H1 (cell line): ENCODE results near the gene XCL1. TPM values are rescaled to one million over a fixed set of nuclear protein-coding genes. Genes with fewer than 3 reads are reported as not detected.

Source experiments
- CTCF ChIA-PET: fragments of 300-600 bp; sonication (Branson Sonifier 250); formaldehyde crosslinking; loops from one replicate; lab custom pipeline; 2021; ENCODE audit not compliant: partially characterized antibody; lab: Charles Lee
- POLR2A ChIA-PET: fragments of 300-600 bp; sonication (Branson Sonifier 250); formaldehyde crosslinking; loops from one replicate; lab custom pipeline; 2021; ENCODE audit warnings: inconsistent platforms; ENCODE audit not compliant: partially characterized antibody; lab: Charles Lee
- DNase-seq, 2 experiments: peaks; one replicate each; pipeline versions ENCODE4 v3.0.0 to v3.0.0-alpha.2; 2010 to 2022; ENCODE audit warnings: low spot score in 2 of 2, low read depth in 1 of 2, mixed read lengths in 1 of 2
- FAIRE-seq: peaks from 2 replicates; lab custom pipeline; 2011; peaks lifted over from hg19 to GRCh38; lab: Jason Lieb, UNC
- H2AFZ ChIP-seq: 2 replicates; pipeline ENCODE4 v1.8.1; 2012; ENCODE audit warnings: low read length, inconsistent platforms
- H2AK5ac ChIP-seq: 2 replicates; pipeline ENCODE4 v1.6.1; 2013; ENCODE audit warnings: low read depth, low read length
- H2BK120ac ChIP-seq: replicated peaks from 2 replicates; pipeline ENCODE3; 2013; ENCODE audit warnings: low read depth, low read length, inconsistent platforms
- H2BK12ac ChIP-seq: 2 replicates; pipeline ENCODE4 v1.6.1; 2013; ENCODE audit warnings: low read depth, low read length
- H2BK15ac ChIP-seq: 2 replicates; pipeline ENCODE4 v1.6.1; 2013; ENCODE audit warnings: low read length
- H2BK20ac ChIP-seq: 2 replicates; pipeline ENCODE4 v1.6.1; 2013; ENCODE audit warnings: low read length
- H2BK5ac ChIP-seq: 2 replicates; pipeline ENCODE4 v1.6.1; 2013; ENCODE audit warnings: low read depth, low read length
- H3K14ac ChIP-seq: 2 replicates; pipeline ENCODE4 v1.6.1; 2013; ENCODE audit warnings: inconsistent platforms; ENCODE audit not compliant: insufficient read length
- H3K18ac ChIP-seq: 2 replicates; pipeline ENCODE4 v1.6.1; 2013; ENCODE audit warnings: low read length; ENCODE audit errors: extremely low read depth
- H3K23ac ChIP-seq: 2 replicates; pipeline ENCODE4 v1.6.1; 2013; ENCODE audit warnings: inconsistent platforms; ENCODE audit not compliant: insufficient read length
- H3K23me2 ChIP-seq: 2 replicates; pipeline ENCODE4 v1.6.1; 2013; ENCODE audit warnings: low read depth, low read length
- H3K27ac ChIP-seq: 2 replicates; pipeline ENCODE4 v1.6.1; 2011; ENCODE audit warnings: low read depth, low read length, inconsistent platforms
- H3K27me3 ChIP-seq, 4 experiments: replicated peaks in 1 of 4; 1 replicate in 1 of 4; 2 replicates in 3 of 4; pipeline versions ENCODE4 v1.6.1 to v1.8.1; 2011 to 2013; ENCODE audit warnings: low read length in 3 of 4, mild to moderate bottlenecking in 3 of 4, inconsistent platforms in 2 of 4, mixed read lengths in 2 of 4, moderate library complexity in 1 of 4; ENCODE audit not compliant: control insufficient read depth in 3 of 4, insufficient read depth in 3 of 4; ENCODE audit errors: extremely low read depth in 1 of 4
- H3K36me3 ChIP-seq, 4 experiments: 2 replicates each; pipeline versions ENCODE4 v1.6.1 to v1.8.1; 2011 to 2013; ENCODE audit warnings: mild to moderate bottlenecking in 4 of 4, low read length in 3 of 4, moderate library complexity in 2 of 4, control low read depth in 1 of 4, inconsistent platforms in 1 of 4; ENCODE audit not compliant: insufficient read depth in 4 of 4, control insufficient read depth in 2 of 4
- H3K4ac ChIP-seq: replicated peaks from 2 replicates; pipeline ENCODE3; 2013; ENCODE audit warnings: low read length, low read depth, mixed read lengths, inconsistent platforms; ENCODE audit not compliant: insufficient read length
- H3K4me1 ChIP-seq, 4 experiments: replicated peaks in 1 of 4; 1 replicate in 1 of 4; 2 replicates in 3 of 4; pipeline versions ENCODE4 v1.6.1 to v1.8.1; 2011 to 2013; ENCODE audit warnings: low read length in 3 of 4, inconsistent platforms in 2 of 4, mixed read lengths in 1 of 4; ENCODE audit not compliant: insufficient read depth in 4 of 4, control insufficient read depth in 3 of 4
- H3K4me2 ChIP-seq, 2 experiments: 2 replicates each; pipeline versions ENCODE4 v1.6.1 to v1.8.1; 2011 to 2013; ENCODE audit warnings: low read depth in 2 of 2, low read length in 2 of 2, control low read depth in 1 of 2, inconsistent platforms in 1 of 2, mild to moderate bottlenecking in 1 of 2; ENCODE audit not compliant: insufficient read depth in 1 of 2
- H3K4me3 ChIP-seq, 4 experiments: fragments of 200-600, 300-600 bp in 1 of 4; sonication (generic), shearing (Covaris generic), sonication (Bioruptor Twin) in 1 of 4; 2 replicates each; pipeline versions ENCODE4 v1.5.1 to v1.8.1; 2011 to 2016; ENCODE audit warnings: low read length in 4 of 4, low read depth in 3 of 4, control low read depth in 2 of 4, inconsistent platforms in 2 of 4, mild to moderate bottlenecking in 2 of 4, mixed read lengths in 1 of 4, moderate library complexity in 1 of 4; ENCODE audit not compliant: insufficient read depth in 2 of 4; ENCODE audit errors: extremely low read depth in 1 of 4
- H3K56ac ChIP-seq: replicated peaks from 2 replicates; pipeline ENCODE3; 2013; ENCODE audit warnings: low read depth, mild to moderate bottlenecking, mixed read lengths, low read length, inconsistent platforms; ENCODE audit not compliant: insufficient read length
- H3K79me1 ChIP-seq: 2 replicates; pipeline ENCODE4 v1.6.1; 2013; ENCODE audit warnings: low read depth, low read length, control low read depth
- H3K79me2 ChIP-seq, 2 experiments: 2 replicates each; pipeline versions ENCODE4 v1.6.1 to v1.8.1; 2012 to 2013; ENCODE audit warnings: low read length in 2 of 2, mild to moderate bottlenecking in 2 of 2, inconsistent platforms in 1 of 2; ENCODE audit not compliant: insufficient read depth in 2 of 2, control insufficient read depth in 1 of 2
- H3K9ac ChIP-seq, 4 experiments: replicated peaks in 1 of 4; 1 replicate in 1 of 4; 2 replicates in 3 of 4; pipeline versions ENCODE4 v1.6.1 to v1.8.1; 2011 to 2013; ENCODE audit warnings: low read depth in 3 of 4, low read length in 3 of 4, control low read depth in 2 of 4, mild to moderate bottlenecking in 2 of 4, moderate library complexity in 2 of 4, inconsistent platforms in 1 of 4; ENCODE audit errors: extremely low read depth in 1 of 4
- H3K9me3 ChIP-seq, 2 experiments: 2 replicates each; pipeline versions ENCODE4 v1.6.1 to v1.8.1; 2012 to 2013; ENCODE audit warnings: mild to moderate bottlenecking in 2 of 2, moderate library complexity in 2 of 2, control low read depth in 1 of 2, inconsistent platforms in 1 of 2, low read depth in 1 of 2, low read length in 1 of 2, mixed read lengths in 1 of 2; ENCODE audit not compliant: insufficient read depth in 2 of 2
- H4K20me1 ChIP-seq, 2 experiments: replicated peaks in 1 of 2; 2 replicates each; pipeline versions ENCODE3 to v1.8.1; 2011 to 2013; ENCODE audit warnings: inconsistent platforms in 2 of 2, low read length in 2 of 2, mild to moderate bottlenecking in 1 of 2; ENCODE audit not compliant: insufficient read depth in 2 of 2, control insufficient read depth in 1 of 2
- H4K5ac ChIP-seq: 2 replicates; pipeline ENCODE4 v1.6.1; 2013; ENCODE audit warnings: low read length, low read depth, mixed read lengths, inconsistent platforms; ENCODE audit not compliant: insufficient read length
- H4K8ac ChIP-seq: 2 replicates; pipeline ENCODE4 v1.8.0; 2013; ENCODE audit warnings: mild to moderate bottlenecking, moderate library complexity, low read length, inconsistent platforms; ENCODE audit not compliant: insufficient read depth; ENCODE audit errors: extremely low read depth
- H4K91ac ChIP-seq: replicated peaks from 2 replicates; pipeline ENCODE3; 2013; ENCODE audit warnings: low read length, mixed read lengths, inconsistent platforms; ENCODE audit not compliant: insufficient read length
- BACH1 ChIP-seq: IDR thresholded peaks from 2 replicates; pipeline ENCODE4 v1.6.1; 2012; ENCODE audit warnings: low read length, improper control_type of control experiment
- CTBP2 ChIP-seq: IDR thresholded peaks from 2 replicates; pipeline ENCODE4 v1.7.0; 2011; ENCODE audit warnings: borderline replicate concordance, mild to moderate bottlenecking, moderate library complexity, mixed read lengths, low read length; ENCODE audit not compliant: insufficient read depth, insufficient read length
- JUND ChIP-seq: IDR thresholded peaks from 2 replicates; pipeline ENCODE4 v1.6.1; 2011; ENCODE audit warnings: mild to moderate bottlenecking, improper control_type of control experiment, low read length
- PHF8 ChIP-seq: fragments of 200-600 bp; sonication (generic); conservative IDR thresholded peaks from 2 replicates; pipeline ENCODE4 v1.7.1; 2012; ENCODE audit warnings: low read depth, mild to moderate bottlenecking, inconsistent platforms, low read length, moderate library complexity
- POU5F1 ChIP-seq: IDR thresholded peaks from 2 replicates; pipeline ENCODE4 v1.6.1; 2011; ENCODE audit warnings: low read depth, mild to moderate bottlenecking, low read length, moderate library complexity
- WGBS, 2 experiments: shearing (Covaris generic) in 1 of 2; methylation state at CpG; one replicate each; pipeline versions ENCODE4 v1.1.6 to v1.1.7; 2013 to 2015; ENCODE audit warnings: low lambda C conversion rate in 2 of 2, mixed read lengths in 2 of 2, inconsistent platforms in 1 of 2, low coverage in 1 of 2, missing lambda C conversion rate in 1 of 2; ENCODE audit not compliant: insufficient replicate concordance in 2 of 2, insufficient coverage in 1 of 2, insufficient read length in 1 of 2; ENCODE audit errors: extremely low coverage in 1 of 2, missing lambda C conversion rate in 1 of 2; 5-methylcytosine and 5-hydroxymethylcytosine counted together
- polyA plus RNA-seq, 7 experiments: library from polyadenylated mRNA; depleted of rRNA in 3 of 7; stranded (reverse) in 5 of 7; unstranded in 2 of 7; fragments of >200 nt in 5 of 7; fragments of 200-250 nt in 2 of 7; gene quantifications; 1 replicate in 5 of 7; 2 replicates in 1 of 7; 4 replicates in 1 of 7; pipeline versions ENCODE4 v1.2.1 to v1.2.3, GENCODE V29; 2011 to 2013; ENCODE audit warnings: missing spikeins in 2 of 7, mixed read lengths in 2 of 7
- total RNA-seq: library from RNA; stranded (reverse); fragmentation: NEBNext Ultra II Directional; extraction: Animal tissue kit (Norgen Biotek cat#: 25700); gene quantifications from 2 replicates; pipeline ENCODE4 v1.2.1, GENCODE V29; 2021

Gene XCL1
- total and polyA plus RNA-seq, 2 of the 8 experiments (the other 6 are each of a cell fraction or from before 2014, with no cell fraction given) = 0.39 to 0.63 TPM

- Histone ChIP-seq H4K20me1 (no peaks in the 10 kb centered on the region), H3K23ac (no peak overlapping the region), H3K79me2 (no peaks in the 10 kb centered on the region), H2BK12ac (no peak overlapping the region), H3K4me2 (no peak overlapping the region), H2AK5ac (no peak overlapping the region), H2BK20ac (no peak overlapping the region), H3K18ac (no peak overlapping the region), H4K5ac (no peak overlapping the region), H3K9ac (no peak overlapping the region), H3K9me3 (no peaks in the 10 kb centered on the region), H3K4ac (no peak overlapping the region), H3K4me1 (no peaks in the 10 kb centered on the region), H4K8ac (no peak overlapping the region), H3K27ac (no peak overlapping the region), H3K27me3 (no peaks in the 10 kb centered on the region; a peak in 1 of 7 replicates), H2BK120ac (no peak overlapping the region), H2BK5ac (no peak overlapping the region), H3K36me3 (no peaks in the 10 kb centered on the region), H2BK15ac (no peak overlapping the region), H3K23me2 (no peaks in the 10 kb centered on the region; the same call in 1 of the 2 replicates), H3K56ac (no peak overlapping the region), H3K79me1 (no peaks in the 10 kb centered on the region), H2AFZ (no peak overlapping the region), H3K14ac (no peak overlapping the region), H4K91ac (no peak overlapping the region), H3K4me3 (no peak overlapping the region)
- no peak for TF ChIP-seq JUND
- TF ChIP-seq POU5F1 = no peak
- TF ChIP-seq BACH1 = no peak
- TF ChIP-seq PHF8 = no peak
- no peak for TF ChIP-seq CTBP2
- DNase-seq = no peak
- ChIA-PET POLR2A (interaction anchor here (1.5 kb wide), 1 partner anchor 11 kb away, joined by 3 read pairs; no protein-coding TSS in a partner anchor), CTCF (interaction anchor here (1.0 to 3.3 kb wide), 3 partner anchors 13 to 20 kb away, joined by 4 to 10 read pairs (median 10); no protein-coding TSS in a partner anchor)
- no peak for FAIRE-seq
- WGBS, 2 experiments = 94% methylated on average over 4 of the region's 4 CpGs; no CpG with 5 or more reads in 1 of the 2 experiments
These were observed 47.4 kb downstream of the XCL1 start for GRCh38 chr1:168623831-168624230.
